AG04449 (cell line): Measurements from ENCODE around the gene PDGFA.

Experiments
- CTCF ChIA-PET: fragments of 350-600 bp; formaldehyde crosslinking; extraction: SDS; loops from one replicate; lab custom pipeline; 2021; ENCODE audit warnings: antibody characterized with exemption; lab: Yijun Ruan, JAX
- POLR2A ChIA-PET: fragments of 400-600, 350-600 bp; formaldehyde crosslinking; extraction: SDS; loops from one replicate; lab custom pipeline; 2020; ENCODE audit warnings: antibody characterized with exemption, inconsistent platforms; lab: Yijun Ruan, JAX
- DNase-seq: peaks from one replicate; pipeline ENCODE4 v3.0.0-alpha.2; 2010; ENCODE audit warnings: low read depth, low spot score
- H3K4me3 ChIP-seq: 2 replicates; pipeline ENCODE4 v1.5.1; 2011; ENCODE audit warnings: low read depth, mild to moderate bottlenecking, control low read depth, low read length
- TF ChIP-seq, protein P1 (sequence below): IDR thresholded peaks from one replicate; pipeline ENCODE4 v1.5.1; 2011; ENCODE audit warnings: mild to moderate bottlenecking, moderate library complexity, low read length, control low read depth, inconsistent platforms; ENCODE audit not compliant: insufficient read depth; ENCODE audit errors: missing control alignments

PDGFA gene

DNA sequence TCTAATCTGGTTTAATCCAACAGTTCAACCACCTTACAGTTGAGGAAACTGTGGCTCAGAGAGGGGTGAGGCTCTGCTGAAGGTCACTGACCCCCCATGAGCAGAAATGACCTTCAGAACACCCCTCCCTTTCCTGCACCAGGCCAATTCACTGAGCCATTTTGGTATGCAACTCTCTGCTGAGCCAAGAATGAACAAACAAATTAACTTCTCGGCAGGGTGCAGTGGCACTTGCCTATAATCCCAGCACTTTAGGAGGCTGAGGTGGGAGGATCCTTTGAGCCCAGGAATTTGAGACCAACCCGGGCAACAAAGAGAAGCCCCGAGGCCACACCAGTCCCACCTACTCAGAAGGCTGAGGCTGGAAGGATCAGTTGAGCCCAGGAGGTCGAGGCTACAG is 29.8 kb downstream of the PDGFA start:
- H3K4me3 ChIP-seq: no peak overlapping the region
- TF ChIP-seq, protein P1, sequence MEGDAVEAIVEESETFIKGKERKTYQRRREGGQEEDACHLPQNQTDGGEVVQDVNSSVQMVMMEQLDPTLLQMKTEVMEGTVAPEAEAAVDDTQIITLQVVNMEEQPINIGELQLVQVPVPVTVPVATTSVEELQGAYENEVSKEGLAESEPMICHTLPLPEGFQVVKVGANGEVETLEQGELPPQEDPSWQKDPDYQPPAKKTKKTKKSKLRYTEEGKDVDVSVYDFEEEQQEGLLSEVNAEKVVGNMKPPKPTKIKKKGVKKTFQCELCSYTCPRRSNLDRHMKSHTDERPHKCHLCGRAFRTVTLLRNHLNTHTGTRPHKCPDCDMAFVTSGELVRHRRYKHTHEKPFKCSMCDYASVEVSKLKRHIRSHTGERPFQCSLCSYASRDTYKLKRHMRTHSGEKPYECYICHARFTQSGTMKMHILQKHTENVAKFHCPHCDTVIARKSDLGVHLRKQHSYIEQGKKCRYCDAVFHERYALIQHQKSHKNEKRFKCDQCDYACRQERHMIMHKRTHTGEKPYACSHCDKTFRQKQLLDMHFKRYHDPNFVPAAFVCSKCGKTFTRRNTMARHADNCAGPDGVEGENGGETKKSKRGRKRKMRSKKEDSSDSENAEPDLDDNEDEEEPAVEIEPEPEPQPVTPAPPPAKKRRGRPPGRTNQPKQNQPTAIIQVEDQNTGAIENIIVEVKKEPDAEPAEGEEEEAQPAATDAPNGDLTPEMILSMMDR: no peak
- CTCF ChIA-PET: no interaction called here
- POLR2A ChIA-PET: no interaction called here
- no peak for DNase-seq

DNA sequence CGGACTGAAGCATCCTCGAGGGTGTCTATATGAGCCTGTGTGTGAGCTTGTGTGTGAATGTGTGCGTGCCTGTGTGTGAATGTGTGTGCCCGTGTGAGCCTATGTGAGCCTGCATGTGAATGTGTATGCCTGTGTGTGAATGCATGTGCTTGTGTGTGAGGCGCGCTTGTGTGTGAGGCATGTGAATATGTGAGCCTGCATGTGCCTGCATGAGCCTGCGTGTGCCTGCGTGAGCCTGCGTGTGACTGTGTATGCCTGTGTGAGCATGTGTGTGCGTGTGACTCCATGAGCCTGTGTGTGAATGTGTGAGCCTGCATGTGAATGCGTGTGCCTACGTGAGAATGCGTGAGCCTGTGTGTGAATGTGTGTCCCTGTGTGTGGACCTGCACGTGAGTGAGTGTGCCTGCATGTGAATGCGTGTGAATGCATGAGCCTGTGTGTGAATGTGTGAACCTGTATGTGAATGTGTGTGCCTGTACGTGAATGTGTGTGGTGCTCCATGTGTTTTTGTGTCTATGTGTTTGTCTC is 33.4 kb downstream of the PDGFA start:
- ChIA-PET POLR2A (interaction anchor here (1.3 kb wide), 1 partner anchor 14 kb away, joined by 3 read pairs; no protein-coding TSS in a partner anchor), CTCF (no interaction called here)
- TF ChIP-seq, protein P1: no peak
- no peak overlapping the region for H3K4me3 ChIP-seq
- no peak for DNase-seq

DNA sequence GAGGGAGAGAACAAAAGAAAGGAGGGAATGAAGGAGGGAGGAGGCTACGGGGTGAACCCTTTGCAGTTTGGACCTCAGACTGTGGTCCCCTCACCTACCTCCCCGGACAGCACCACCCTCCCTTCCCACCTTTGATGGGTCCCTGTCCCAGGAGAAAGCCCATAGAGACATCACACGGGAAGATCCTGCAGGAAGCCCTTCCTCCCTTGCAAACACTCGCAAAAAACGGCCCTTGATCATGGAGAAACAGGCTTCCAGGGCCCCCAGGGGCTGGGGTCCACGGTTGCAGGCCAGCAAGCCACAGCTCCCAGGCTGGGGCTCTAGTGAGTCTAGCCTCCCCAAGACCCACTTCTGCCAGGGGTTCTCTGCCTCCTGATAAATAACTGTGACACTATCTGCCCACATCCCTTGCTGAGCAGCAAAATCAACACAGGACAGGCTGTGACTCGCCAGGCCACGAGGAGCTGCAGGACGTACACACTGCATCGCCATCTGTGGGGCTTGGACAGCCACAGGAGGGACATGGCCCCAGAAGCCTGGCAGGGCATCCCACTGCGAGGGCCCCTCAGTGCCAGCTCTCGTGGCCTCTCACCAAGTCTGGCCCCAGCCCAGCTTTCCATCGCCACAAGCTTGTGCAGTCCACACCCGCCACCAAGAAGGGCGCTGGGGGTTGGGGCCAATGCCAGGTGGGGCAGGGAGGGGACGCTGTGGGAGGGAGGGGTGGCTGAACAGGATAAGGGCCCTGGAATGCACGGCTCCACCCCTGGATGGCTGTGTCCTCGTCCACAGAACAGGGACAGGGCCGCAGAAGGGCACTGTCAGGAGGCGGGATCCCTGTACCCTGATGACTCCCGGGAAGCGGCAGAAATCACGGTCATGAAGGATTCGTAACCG is 34.2 kb downstream of the PDGFA start:
- TF ChIP-seq, protein P1: no peak
- H3K4me3 ChIP-seq: no peak overlapping the region
- CTCF ChIA-PET: no interaction called here
- POLR2A ChIA-PET: interaction anchor here (0.6 to 1.3 kb wide), 2 partner anchors 13 to 23 kb away, joined by 3 read pairs; no protein-coding TSS in a partner anchor
- DNase-seq: no peak

DNA sequence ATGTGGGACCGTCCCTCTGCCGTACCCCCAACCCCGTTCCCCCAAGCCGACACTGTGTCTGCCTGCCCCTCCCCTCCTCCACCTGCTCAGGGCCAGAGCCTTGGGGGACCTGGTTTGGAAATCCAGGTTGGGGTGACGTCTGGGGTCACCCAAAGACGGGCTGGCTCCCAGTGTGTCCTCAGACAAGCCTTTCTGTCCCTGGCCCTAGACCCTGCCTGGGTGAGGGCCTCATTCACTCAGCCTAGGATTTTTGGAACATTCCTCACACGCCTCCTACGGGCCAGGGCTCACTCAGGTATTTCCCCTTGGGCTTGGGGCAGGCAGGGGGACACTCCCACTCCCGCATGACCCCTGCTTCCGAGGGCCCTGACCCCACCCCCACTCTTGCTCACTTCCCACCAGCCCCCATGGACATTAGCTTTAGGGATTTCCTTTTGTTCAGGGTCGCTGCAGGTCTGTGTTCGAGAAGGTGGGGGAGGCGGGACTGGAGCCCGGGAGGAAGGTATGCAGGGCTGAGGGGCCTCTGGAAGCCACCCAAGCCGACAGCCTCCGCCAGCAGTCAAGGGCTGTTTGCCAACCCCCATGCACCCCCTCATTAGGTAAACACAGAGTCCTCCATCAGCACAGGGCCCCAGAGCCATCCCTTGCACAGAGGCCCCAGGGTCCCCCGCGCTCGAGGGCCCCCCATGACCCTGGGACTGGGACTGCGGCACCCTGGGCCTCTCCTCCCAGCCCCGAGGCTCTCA is 35.1 kb downstream of the PDGFA start:
- TF ChIP-seq, protein P1: no peak
- no peak for DNase-seq
- CTCF ChIA-PET: no interaction called here
- no peak overlapping the region for H3K4me3 ChIP-seq
- POLR2A ChIA-PET: interaction anchor here (0.6 to 1.3 kb wide), 2 partner anchors 12 to 24 kb away, joined by 3 read pairs; no protein-coding TSS in a partner anchor

DNA sequence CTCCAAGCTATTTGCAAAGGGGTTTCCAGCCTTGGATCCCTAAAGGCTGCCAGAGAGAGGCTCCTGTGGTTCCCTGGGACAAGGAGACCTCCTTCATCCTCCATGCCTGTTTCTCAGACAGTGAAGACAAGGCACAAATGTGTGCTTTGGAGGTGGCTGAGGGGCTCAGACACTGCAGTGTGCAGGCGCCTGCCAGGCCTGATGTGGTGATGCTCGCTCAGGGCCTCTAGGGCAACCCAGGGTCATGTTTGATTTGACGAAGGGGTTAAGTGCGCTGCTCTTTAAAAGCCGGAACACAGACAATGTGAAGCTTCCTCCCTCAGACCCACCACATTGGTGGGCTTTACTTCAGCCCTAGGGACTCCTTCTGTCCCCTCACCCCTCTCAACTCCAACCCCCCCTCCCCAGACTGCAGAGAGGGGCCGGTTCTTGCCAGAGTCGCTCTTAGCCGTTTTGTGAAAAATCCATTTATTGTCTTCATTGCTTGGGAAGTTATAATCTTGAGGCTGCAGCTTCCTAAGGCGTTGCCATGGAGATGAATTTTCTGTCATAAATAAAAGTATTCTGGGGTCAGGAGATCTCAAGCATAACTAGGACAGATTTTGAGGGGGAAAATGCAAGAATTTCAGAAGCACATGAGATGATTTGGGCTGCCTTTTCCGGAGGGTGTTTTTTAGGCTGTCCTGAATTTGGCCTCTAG is 35.8 kb downstream of the PDGFA start:
- TF ChIP-seq, protein P1: no peak
- ChIA-PET CTCF (no interaction called here), POLR2A (no interaction called here)

More for the DNA sequence above, 35.8 kb downstream of the PDGFA start:
- H3K4me3 ChIP-seq: no peak overlapping the region
- no peak for DNase-seq
